Measurements from ENCODE around the gene FAM187B. TPM values are rescaled to one million over a fixed set of nuclear protein-coding genes. Genes with fewer than 3 reads are reported as not detected.

FAM187B gene
- not detected in 2 replicates for total RNA-seq

DNA sequence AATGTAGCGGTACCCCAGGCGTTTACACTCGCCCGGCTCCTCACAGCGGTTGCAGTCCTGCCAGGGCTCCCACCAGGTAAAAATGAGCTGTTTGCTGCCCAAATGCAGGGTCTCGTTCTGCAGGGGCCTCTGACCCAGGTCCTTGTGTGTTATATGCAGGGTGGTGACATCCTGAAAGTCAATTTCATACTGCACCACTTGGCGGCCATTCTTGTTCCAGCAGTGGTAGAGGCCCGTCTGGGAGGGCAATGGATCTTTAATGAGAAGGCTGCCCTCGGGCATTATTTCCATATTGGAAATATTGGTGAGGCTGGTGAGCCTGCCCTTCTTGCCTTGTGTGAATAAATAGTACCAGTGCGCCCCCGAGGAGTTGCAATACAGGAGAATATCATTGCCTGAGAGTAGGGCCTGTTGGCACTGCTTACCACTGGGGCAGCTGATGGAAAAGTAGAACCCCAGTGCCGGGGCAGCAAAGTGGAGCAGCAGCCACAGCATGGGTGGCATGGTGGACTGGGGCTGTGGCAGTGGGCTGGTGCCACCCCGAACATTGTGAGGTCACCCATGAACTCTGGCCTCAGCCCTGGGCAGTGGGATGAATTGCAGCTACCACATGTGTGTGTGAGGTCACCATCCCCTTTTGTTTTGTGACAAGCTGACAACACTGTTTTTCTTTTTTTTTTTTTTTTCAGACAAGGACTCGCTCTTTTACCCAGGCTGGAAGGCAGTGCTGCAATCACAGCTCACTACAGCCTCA, at the start of gene FAM187B:
TSS of gene FAM187B (minus strand) at position 563 of the 754 bp plus-strand sequence. CDS start at position 504, 59 bp downstream.

DNA sequence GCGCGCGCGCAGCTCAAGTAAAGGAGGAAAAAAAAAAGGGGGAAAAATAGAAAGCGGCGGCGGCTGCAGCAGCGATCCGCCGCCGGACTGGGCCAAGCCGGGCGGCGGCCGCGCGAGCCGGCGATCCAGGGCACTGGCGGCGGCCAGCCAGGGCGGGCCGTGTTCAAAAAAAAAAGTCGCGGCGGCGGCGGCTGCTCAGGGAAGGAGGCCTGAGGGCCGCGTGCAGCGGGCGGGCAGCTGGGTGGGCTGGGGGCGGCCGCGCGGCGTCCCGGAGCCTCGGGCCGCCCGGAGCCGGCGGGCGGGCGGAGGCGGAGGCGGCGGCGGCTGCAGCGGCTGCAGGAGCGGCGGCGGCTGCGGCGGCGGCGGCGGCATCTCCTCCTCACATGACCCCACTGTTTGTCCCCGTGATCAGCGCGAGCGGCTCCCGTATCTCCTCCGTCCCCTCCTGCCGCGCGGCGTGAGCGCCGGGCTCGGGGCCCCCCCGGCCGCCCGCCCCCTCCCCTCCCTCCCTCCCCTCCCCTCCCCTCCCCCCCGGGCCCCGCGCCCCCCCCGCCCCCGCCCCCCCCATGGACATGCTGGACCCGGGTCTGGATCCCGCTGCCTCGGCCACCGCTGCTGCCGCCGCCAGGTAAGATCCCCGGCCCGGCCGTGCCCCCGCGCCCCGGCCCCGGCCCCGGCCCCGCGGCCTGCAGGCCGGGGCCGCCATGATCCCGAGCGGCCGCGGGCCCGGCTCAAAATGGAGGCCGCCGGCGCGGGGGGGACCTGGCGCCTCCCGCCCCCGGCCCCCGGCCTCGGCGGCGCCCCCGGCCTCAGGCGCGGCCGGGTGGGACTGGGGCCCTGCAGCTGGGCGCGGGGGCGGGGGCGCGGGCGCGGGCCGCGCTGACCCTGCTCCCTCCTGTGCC, 40.2 kb upstream of the FAM187B start, which contains the start of gene USF2:
TSS of gene USF2 (plus strand) at position 427 of the 902 bp plus-strand sequence. CDS start at position 567, 140 bp downstream.

DNA sequence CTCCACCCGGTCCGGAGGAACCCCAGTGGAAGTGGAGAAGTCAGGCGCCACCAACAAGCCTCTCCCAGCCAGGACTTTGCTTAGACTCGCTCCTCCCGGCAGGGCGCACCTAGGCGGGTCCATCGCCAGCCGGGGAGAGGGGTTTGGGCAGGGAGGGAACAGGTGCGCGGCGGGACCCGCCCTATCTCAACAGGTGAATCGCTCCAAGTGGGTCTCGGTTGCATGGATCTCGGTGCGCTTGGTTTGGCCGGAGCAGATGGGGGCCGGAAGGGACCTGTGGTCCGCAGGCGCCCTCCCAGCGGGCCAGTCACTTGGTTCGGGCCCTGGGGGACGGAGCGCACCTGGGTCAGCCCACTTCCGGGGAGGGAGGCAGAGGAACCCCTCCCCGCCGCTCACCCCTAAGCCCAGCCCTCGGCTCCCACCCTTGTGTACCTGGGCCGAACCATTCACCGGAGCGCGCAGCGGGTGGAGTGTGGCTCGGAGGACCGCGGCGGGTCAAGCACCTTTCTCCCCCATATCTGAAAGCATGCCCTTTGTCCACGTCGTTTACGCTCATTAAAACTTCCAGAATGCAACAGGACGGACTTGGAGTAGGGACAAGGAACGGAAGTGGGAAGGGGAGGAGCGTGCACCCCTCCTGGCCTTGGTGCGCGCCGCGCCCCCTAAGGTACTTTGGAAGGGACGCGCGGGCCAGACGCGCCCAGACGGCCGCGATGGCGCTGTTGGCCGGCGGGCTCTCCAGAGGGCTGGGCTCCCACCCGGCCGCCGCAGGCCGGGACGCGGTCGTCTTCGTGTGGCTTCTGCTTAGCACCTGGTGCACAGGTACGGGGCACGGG, 20.0 kb upstream of the FAM187B start, which contains the start of gene LSR:
TSS of gene LSR (plus strand) at position 693 of the 836 bp plus-strand sequence. CDS start at position 714, 21 bp downstream.

Other genes with a start within 250 kb of the FAM187B start
- gene GRAMD1A, start 228.4 kb downstream of the FAM187B start, total RNA-seq, result 28.2 and 38.1 TPM in 2 replicates
- gene SCN1B, start 198.3 kb downstream of the FAM187B start, total RNA-seq, result 0.42 and 0.70 TPM in 2 replicates
- gene HPN, start 187.0 kb downstream of the FAM187B start, total RNA-seq, result 1.0 and 2.7 TPM in 2 replicates
- 194 and 479 TPM in 2 replicates for gene FXYD3, start 112.9 kb downstream of the FAM187B start, total RNA-seq
- gene LGI4, start 93.7 kb downstream of the FAM187B start, total RNA-seq, result not detected in 2 replicates
- not detected in 2 replicates for gene FXYD1, start 89.9 kb downstream of the FAM187B start, total RNA-seq
- not detected in 2 replicates for gene FXYD7, start 85.5 kb downstream of the FAM187B start, total RNA-seq
- gene FXYD5, start 74.0 kb downstream of the FAM187B start, total RNA-seq, result 145 and 202 TPM in 2 replicates
- gene LSR, start 20.3 kb upstream of the FAM187B start, total RNA-seq, result 79.2 and 110 TPM in 2 replicates
- 68.6 and 81.7 TPM in 2 replicates for gene USF2, start 40.2 kb upstream of the FAM187B start, total RNA-seq
- gene HAMP, start 53.8 kb upstream of the FAM187B start, total RNA-seq, result not detected in 2 replicates
- not detected in 2 replicates for gene MAG, start 63.4 kb upstream of the FAM187B start, total RNA-seq
- gene CD22, start 100.4 kb upstream of the FAM187B start, total RNA-seq, result not detected in 2 replicates
- gene FFAR1, start 119.2 kb upstream of the FAM187B start, total RNA-seq, result not detected in 2 replicates
- gene FFAR3, start 129.7 kb upstream of the FAM187B start, total RNA-seq, result not detected in 2 replicates
- not detected in 2 replicates for gene GPR42, start 142.3 kb upstream of the FAM187B start, total RNA-seq
- gene FFAR2, start 219.5 kb upstream of the FAM187B start, total RNA-seq, result not detected in 2 replicates

Data from hair follicular keratinocyte (primary cell).